Measurements from ENCODE around the gene CHRNA4.

CHRNA4 gene

DNA sequence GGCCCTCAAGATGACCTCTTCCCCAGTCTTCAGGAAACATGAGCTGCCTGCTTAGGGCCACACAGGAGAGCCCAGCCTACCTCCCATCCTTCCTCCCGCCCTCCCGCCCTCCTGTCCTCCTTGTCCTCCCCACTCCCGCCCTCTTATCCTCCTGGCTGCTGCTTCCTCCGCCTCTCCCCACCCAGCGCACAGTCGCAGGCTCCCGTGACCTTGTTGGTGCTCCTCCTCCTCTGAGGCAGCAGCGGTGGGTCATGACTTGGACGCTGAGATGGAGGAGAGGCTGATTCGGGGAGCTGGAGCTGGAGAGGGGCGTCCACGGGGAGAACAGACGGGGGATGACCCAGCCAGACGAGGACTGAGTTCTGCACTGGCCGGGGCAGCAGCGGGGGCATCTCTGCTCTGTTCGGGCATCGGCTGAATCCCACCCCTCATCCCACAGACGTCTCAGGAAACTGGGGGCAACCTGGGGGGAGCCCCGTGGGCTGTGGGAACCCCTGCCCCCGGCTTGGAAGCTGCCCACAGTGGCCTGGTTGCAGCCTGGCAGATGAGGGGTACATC is 32.4 kb downstream of the CHRNA4 start:
- H3K36me3 ChIP-seq = no peaks in the 10 kb centered on the region
- no peaks in the 10 kb centered on the region for H3K4me1 ChIP-seq
- H3K4me3 ChIP-seq = no peak overlapping the region
- TF ChIP-seq, protein P1, sequence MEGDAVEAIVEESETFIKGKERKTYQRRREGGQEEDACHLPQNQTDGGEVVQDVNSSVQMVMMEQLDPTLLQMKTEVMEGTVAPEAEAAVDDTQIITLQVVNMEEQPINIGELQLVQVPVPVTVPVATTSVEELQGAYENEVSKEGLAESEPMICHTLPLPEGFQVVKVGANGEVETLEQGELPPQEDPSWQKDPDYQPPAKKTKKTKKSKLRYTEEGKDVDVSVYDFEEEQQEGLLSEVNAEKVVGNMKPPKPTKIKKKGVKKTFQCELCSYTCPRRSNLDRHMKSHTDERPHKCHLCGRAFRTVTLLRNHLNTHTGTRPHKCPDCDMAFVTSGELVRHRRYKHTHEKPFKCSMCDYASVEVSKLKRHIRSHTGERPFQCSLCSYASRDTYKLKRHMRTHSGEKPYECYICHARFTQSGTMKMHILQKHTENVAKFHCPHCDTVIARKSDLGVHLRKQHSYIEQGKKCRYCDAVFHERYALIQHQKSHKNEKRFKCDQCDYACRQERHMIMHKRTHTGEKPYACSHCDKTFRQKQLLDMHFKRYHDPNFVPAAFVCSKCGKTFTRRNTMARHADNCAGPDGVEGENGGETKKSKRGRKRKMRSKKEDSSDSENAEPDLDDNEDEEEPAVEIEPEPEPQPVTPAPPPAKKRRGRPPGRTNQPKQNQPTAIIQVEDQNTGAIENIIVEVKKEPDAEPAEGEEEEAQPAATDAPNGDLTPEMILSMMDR (IDR thresholded peaks at IDR 0.05) = no peak
- H3K27me3 ChIP-seq = peaks cover 0 to 89% of the 10 kb centered on the region in 2 donors
- peaks cover 0 to 15% (median 14%) of the 10 kb centered on the region in 3 donors for H3K9me3 ChIP-seq
- H3K27ac ChIP-seq = no peak overlapping the region
- no peak for DNase-seq
- intact Hi-C loops (cut with DNase I; ENCODE audit: low total_unique reads) = no loop called here

DNA sequence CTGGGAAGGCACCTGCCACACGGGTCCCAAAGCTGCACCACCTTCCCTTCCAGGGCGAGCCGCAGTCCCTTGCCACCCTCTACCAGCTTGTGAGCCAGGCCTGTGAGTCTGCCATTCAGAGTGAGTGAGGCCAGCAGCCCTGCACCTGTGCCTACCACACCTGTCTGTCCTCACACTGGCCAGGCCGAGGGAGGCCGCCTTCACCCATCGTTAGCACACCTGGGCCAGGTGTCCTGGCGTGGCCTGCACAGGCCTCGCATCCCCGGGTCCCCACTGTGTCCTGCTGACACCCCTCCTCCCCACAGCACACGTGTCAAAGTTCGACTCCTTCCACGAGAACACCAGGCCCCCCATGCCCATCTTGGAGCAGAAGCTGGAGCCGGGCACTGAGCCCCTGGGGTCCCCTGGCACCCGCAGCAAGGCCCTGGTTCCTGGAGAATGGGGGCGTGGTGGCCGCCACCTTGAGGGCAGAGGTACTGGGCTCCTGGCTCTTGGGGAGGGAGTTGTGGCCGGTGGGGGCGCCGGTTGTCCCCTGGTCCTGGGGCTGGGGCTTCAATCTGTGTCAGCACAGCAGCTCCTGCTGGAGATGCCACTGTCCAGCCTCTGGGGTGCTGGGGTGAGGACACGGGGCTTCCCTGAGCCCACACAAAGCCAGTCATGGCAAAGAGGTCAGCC is 33.0 kb downstream of the CHRNA4 start:
- H3K9me3 ChIP-seq = peaks cover 0 to 15% (median 14%) of the 10 kb centered on the region in 3 donors
- TF ChIP-seq, protein P1 (IDR thresholded peaks at IDR 0.05) = no peak
- peaks cover 0 to 83% of the 10 kb centered on the region in 2 donors for H3K27me3 ChIP-seq
- no peak overlapping the region for H3K4me3 ChIP-seq
- intact Hi-C loops (cut with DNase I; ENCODE audit: low total_unique reads) = no loop called here
- no peak overlapping the region for H3K27ac ChIP-seq
- DNase-seq = no peak
- no peaks in the 10 kb centered on the region for H3K4me1 ChIP-seq
- no peaks in the 10 kb centered on the region for H3K36me3 ChIP-seq

DNA sequence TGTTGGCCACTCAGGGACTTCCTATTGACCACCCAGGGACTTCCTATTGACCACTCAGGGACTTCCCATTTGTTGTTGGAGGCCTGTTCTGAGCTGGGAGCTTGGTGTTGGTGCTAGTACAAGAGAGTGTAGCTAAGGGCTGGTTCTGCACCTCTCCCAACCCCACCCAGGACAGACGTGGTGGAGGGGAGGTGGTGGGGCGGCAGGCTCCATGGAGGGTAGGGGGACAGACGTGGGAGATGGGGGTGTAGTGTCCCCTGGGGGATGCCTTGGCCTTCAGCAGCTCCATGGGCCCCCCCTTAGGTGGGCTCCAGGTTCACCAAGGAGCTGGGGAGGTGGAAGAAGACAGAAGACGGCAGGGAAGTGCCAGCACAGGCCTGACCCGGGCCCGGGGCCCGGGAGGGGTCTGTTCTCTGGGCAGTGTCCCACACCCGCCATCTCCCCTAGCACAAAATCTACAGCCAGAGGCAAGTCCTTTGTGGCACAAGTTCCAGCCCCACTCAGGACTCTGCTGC is 33.9 kb downstream of the CHRNA4 start:
- H3K4me1 ChIP-seq = no peaks in the 10 kb centered on the region
- H3K36me3 ChIP-seq = no peaks in the 10 kb centered on the region
- intact Hi-C loops (cut with DNase I; ENCODE audit: low total_unique reads) = no loop called here
- DNase-seq = no peak
- TF ChIP-seq, protein P1 (IDR thresholded peaks at IDR 0.05) = no peak
- H3K9me3 ChIP-seq = peaks cover 0 to 10% (median 10%) of the 10 kb centered on the region in 3 donors
- no peak overlapping the region for H3K27ac ChIP-seq
- H3K4me3 ChIP-seq = no peak overlapping the region
- H3K27me3 ChIP-seq = peaks cover 0 to 80% of the 10 kb centered on the region in 2 donors

DNA sequence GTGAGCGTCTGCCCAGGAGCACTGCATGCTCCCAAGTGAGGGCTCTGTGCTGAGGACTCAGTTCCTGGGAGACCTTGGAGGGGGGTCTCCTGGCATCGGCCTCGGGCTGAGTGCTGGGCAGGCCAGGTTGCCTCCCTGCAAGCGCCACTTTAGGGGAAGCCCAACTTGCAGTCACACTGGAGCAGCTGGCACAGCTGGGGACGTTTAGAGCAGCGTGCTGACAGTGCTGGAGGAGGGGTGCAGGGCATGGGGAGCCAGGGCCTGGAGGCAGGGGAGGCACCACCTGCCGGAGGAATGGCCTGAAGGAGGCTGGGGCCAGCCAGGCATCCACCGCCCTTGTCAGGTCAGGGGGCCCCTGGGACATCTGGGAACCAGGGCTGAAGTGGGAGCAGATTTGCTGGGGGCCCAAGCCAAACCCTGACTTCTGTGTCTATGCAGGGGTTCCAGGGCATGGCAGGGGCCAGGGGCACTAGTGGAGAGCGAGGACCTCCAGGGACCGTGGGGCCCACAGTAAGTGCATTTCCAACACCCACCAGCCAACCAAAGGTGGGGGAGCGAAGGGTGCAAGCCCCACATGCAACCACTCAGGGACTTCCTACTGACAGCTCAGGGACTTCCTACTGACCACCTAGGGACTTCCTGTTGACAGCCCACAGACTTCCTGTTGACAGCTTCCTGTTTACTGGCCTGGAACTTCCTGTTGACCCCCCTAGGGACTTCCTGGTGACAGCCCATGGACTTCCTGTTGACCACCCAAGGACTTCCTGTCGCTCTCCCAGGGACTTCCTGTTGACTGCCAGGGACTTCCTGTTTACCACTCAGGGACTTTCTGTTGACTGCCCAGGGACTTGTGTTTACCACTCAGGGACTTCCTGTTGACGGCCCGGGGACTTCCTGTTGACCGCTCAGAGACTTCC is 34.6 kb downstream of the CHRNA4 start:
- peak in 1 of 2 donors; percentile 58 for DNase-seq
- Histone ChIP-seq H3K4me3 (no peak overlapping the region), H3K9me3 (peaks cover 0 to 3% (median 2%) of the 10 kb centered on the region in 3 donors), H3K27me3 (peaks cover 0 to 82% of the 10 kb centered on the region in 2 donors), H3K27ac (no peak overlapping the region), H3K4me1 (no peaks in the 10 kb centered on the region), H3K36me3 (no peaks in the 10 kb centered on the region)
- TF ChIP-seq, protein P1 (IDR thresholded peaks at IDR 0.05) = no peak
- intact Hi-C loops (cut with DNase I; ENCODE audit: low total_unique reads) = no loop called here

DNA sequence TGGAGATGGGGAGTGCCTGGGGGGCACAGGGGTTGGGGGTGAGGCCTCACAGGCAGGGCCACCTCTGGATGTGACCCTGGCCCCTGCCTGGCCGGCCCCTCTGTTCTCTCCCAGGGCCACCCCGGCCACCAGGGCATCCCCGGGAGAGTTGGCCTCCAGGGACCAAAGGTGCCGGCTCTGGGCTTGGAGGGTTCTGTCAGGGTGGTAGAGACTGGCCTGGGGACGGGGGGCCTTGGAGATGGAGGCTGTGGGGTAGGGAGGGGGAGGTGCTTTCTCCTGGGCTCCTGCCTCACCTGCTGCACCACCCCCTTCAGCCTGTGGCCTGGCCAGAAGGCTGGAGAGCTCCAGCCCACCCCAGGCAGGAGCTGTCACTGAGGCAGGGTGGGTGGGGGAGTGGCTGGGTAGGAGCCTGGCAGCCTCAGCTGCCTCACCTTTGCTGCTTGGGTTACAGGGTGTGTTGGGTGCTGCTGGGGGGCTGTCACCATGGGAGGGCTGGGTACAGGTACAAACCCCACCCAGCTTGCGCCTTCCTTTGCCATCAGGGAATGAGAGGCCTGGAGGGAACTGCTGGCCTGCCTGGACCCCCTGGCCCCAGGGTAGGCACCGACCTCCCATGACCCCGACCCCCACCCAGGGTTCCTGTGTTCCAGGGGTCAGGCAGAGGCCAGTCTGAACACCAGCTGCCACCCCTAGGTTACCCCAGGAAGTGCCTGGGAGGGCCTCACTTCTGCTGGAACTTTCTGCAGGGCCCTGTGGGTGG is 35.4 kb downstream of the CHRNA4 start:
- intact Hi-C loops (cut with DNase I; ENCODE audit: low total_unique reads) = no loop called here
- TF ChIP-seq, protein P1 (IDR thresholded peaks at IDR 0.05) = no peak
- peak; percentile 10 to 39 for DNase-seq
- H3K27me3 ChIP-seq = peaks cover 0 to 80% of the 10 kb centered on the region in 2 donors
- H3K36me3 ChIP-seq = no peaks in the 10 kb centered on the region
- no peak overlapping the region for H3K4me3 ChIP-seq
- H3K4me1 ChIP-seq = no peaks in the 10 kb centered on the region
- no peaks in the 10 kb centered on the region for H3K9me3 ChIP-seq
- no peak overlapping the region for H3K27ac ChIP-seq
